ENCODE data around the gene ZNF236. TPM values are rescaled to one million over a fixed set of nuclear protein-coding genes. Genes with fewer than 3 reads are reported as not detected.
A peak's percentile ranks its signal among the peaks of the same experiment; 100 is the strongest.

The ZNF236 gene
- polyA plus RNA-seq, 3 donors, result 1.7 to 6.5 (median 2.4) TPM

DNA sequence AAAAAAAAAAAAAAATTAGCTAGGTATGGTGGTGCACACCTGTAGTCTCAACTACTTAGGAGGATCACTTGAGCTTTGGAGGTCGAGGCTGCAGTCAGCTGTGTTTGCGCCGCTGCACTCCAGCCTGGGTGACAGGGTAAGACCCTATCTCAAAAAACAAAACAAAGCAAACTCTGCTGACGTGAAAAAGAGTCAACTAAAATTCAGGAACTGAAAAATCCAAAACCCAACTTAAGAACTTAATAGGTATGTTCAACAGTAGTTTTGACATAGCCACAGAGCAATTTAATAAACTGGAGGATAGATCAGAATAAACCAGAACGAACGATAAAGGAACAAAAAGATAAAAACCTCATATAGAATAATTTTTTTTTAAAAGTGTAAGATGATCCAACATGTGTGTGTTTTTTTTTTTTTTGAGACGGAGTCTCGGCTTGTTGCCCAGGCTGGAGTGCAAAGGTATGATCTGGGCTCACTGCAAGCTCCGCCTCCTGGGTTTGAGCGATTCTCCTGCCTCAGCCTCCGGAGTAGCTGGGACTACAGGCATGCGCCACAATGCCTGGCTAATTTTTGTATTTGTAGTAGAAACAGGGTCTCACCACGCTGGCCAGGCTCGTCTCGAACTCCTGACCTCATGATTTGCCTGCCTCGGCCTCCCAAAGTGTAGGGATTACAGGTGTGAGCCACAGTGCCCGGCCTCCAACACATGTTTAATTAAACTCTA is 4.3 kb upstream of the ZNF236 start:
- peaks cover 7% of the 10 kb centered on the region for H4K20me1 ChIP-seq (ENCODE audit: insufficient read depth, low read length)
- peaks cover 26% of the 10 kb centered on the region for H3K4me1 Mint-ChIP-seq
- no peak overlapping the region for H3K9ac ChIP-seq (ENCODE audit: insufficient read depth, low read length, poor library complexity, severe bottlenecking)
- no peak overlapping the region for H3K27ac ChIP-seq (ENCODE audit: low read depth in 1 of 2, low read length in 2 of 2)
- H3K4me1 ChIP-seq (ENCODE audit: control insufficient read depth in 1 of 2, insufficient read depth in 2 of 2, low read length in 2 of 2), result peaks cover 10 to 19% of the 10 kb centered on the region in 2 donors
- no peak overlapping the region for H3K4me3 ChIP-seq (replicated peaks in 1 of 3; ENCODE audit: low read depth in 2 of 3, low read length in 3 of 3)
- H3K4me3 Mint-ChIP-seq, result no peak overlapping the region
- peaks cover 0 to under 1% (median 0%) of the 10 kb centered on the region in 3 donors for H3K27me3 Mint-ChIP-seq (ENCODE audit: low read depth in 3 of 3)
- TF ChIP-seq CTCF (IDR thresholded peaks at IDR 0.05), result no peak
- intact Hi-C loops (cut with micrococcal nuclease), result no loop called here
- H3K9me3 ChIP-seq (replicated peaks in 1 of 2; ENCODE audit: control insufficient read depth in 1 of 2, insufficient read depth in 1 of 2, low read length in 2 of 2), result no peaks in the 10 kb centered on the region
- H3K9me3 Mint-ChIP-seq, result peaks cover 0 to 3% (median 0%) of the 10 kb centered on the region in 7 donors
- H3K36me3 ChIP-seq (replicated peaks in 1 of 2; ENCODE audit: control insufficient read depth in 1 of 2, insufficient read depth in 2 of 2, low read length in 2 of 2), result peaks cover 5 to 36% of the 10 kb centered on the region in 2 donors
- DNase-seq, result no peak
- H3K79me2 ChIP-seq (ENCODE audit: insufficient read depth, low read length), result peaks cover 62% of the 10 kb centered on the region
- no peaks in the 10 kb centered on the region for H3K27me3 ChIP-seq (ENCODE audit: control insufficient read depth in 2 of 2, insufficient read depth in 2 of 2, low read length in 2 of 2)
- no peak overlapping the region for H3K4me2 ChIP-seq (replicated peaks; ENCODE audit: extremely low read depth, low read length, poor library complexity, severe bottlenecking)
- no peak overlapping the region for H2AFZ ChIP-seq (ENCODE audit: insufficient read depth, low read depth, low read length, poor library complexity, severe bottlenecking)
- H3K27ac Mint-ChIP-seq, result peak overlapping the region in 2 of 7 donors; percentile 5 to 69
- H3K36me3 Mint-ChIP-seq, result peaks cover 14 to 38% of the 10 kb centered on the region in 2 donors
- whole genome bisulfite sequencing (ENCODE audit: insufficient coverage), result 100% methylated on average over 6 of the region's 17 CpGs

DNA sequence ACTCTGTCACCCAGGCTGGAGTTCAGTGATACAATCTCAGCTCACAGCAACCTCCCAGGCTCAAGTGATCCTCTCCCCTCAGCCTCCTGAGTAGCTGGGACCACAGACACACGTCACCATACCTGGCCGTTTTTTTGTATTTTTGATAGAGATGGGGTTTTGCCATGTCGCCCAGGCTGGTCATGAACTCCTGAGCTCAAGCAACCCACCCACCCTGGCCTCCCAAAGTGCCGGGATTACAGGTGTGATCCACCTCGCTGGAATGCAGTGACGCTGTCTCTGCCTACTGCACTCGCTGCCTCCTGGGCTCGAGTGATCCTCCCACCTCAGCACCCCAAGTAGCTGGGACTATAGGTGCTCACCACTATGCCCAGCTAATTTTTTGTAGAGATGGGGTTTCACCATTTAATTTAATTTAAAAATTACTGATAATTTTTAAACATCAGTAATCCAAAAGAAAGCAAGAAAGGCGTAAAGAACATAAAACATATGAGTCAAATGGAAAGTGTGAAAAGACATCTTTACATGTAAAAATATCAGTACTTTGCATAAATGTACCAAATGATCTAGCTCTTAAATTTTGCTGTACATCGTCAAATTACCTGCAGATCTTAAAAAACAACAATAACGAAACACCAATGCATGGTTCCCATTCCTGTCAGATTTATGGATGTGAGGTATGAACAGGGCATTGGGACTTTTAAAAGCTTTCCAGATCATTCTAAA is 2.8 kb upstream of the ZNF236 start:
- intact Hi-C loops (cut with micrococcal nuclease), result loop anchor here in 1 of 2 donors (5.0 kb wide), 1 partner anchor 233 kb away; no protein-coding TSS in a partner anchor
- DNase-seq, result no peak
- H3K4me1 Mint-ChIP-seq, result peaks cover 39% of the 10 kb centered on the region
- no peak overlapping the region for H3K4me3 Mint-ChIP-seq
- H3K79me2 ChIP-seq (ENCODE audit: insufficient read depth, low read length), result peaks cover 77% of the 10 kb centered on the region
- H4K20me1 ChIP-seq (ENCODE audit: insufficient read depth, low read length), result peaks cover 17% of the 10 kb centered on the region
- H3K27ac Mint-ChIP-seq, result peak overlapping the region in 1 of 7 donors; percentile 26
- no peaks in the 10 kb centered on the region for H3K9me3 ChIP-seq (replicated peaks in 1 of 2; ENCODE audit: control insufficient read depth in 1 of 2, insufficient read depth in 1 of 2, low read length in 2 of 2)
- peaks cover 0 to 3% (median 0%) of the 10 kb centered on the region in 7 donors for H3K9me3 Mint-ChIP-seq
- no peak overlapping the region for H3K4me2 ChIP-seq (replicated peaks; ENCODE audit: extremely low read depth, low read length, poor library complexity, severe bottlenecking)
- peaks cover 20 to 32% of the 10 kb centered on the region in 2 donors for H3K4me1 ChIP-seq (ENCODE audit: control insufficient read depth in 1 of 2, insufficient read depth in 2 of 2, low read length in 2 of 2)
- no peak overlapping the region for H3K9ac ChIP-seq (ENCODE audit: insufficient read depth, low read length, poor library complexity, severe bottlenecking)
- peaks cover 0 to 21% of the 10 kb centered on the region in 2 donors for H3K36me3 ChIP-seq (replicated peaks in 1 of 2; ENCODE audit: control insufficient read depth in 1 of 2, insufficient read depth in 2 of 2, low read length in 2 of 2)
- peaks cover 0 to 4% (median 0%) of the 10 kb centered on the region in 3 donors for H3K27me3 Mint-ChIP-seq (ENCODE audit: low read depth in 3 of 3)
- H3K36me3 Mint-ChIP-seq, result peaks cover 12 to 30% of the 10 kb centered on the region in 2 donors
- H2AFZ ChIP-seq (ENCODE audit: insufficient read depth, low read depth, low read length, poor library complexity, severe bottlenecking), result no peak overlapping the region
- TF ChIP-seq CTCF (IDR thresholded peaks at IDR 0.05), result no peak
- no peaks in the 10 kb centered on the region for H3K27me3 ChIP-seq (ENCODE audit: control insufficient read depth in 2 of 2, insufficient read depth in 2 of 2, low read length in 2 of 2)
- 100% methylated on average over 1 of the region's 11 CpGs for WGBS (ENCODE audit: insufficient coverage)
- H3K4me3 ChIP-seq (replicated peaks in 1 of 3; ENCODE audit: low read depth in 2 of 3, low read length in 3 of 3), result no peak overlapping the region
- H3K27ac ChIP-seq (ENCODE audit: low read depth in 1 of 2, low read length in 2 of 2), result no peak overlapping the region
